Measurements from ENCODE around the gene MS4A8. TPM values are rescaled to one million over a fixed set of nuclear protein-coding genes. Genes with fewer than 3 reads are reported as not detected.
"Not testable (repeated sequence)": the region's sequence is repeated elsewhere in the genome, so short reads cannot be mapped to it uniquely, and the experiment has no call there.

The MS4A8 gene, protein sequence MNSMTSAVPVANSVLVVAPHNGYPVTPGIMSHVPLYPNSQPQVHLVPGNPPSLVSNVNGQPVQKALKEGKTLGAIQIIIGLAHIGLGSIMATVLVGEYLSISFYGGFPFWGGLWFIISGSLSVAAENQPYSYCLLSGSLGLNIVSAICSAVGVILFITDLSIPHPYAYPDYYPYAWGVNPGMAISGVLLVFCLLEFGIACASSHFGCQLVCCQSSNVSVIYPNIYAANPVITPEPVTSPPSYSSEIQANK
- not detected for polyA plus RNA-seq (ENCODE audit: insufficient read length in 3 of 3)

DNA sequence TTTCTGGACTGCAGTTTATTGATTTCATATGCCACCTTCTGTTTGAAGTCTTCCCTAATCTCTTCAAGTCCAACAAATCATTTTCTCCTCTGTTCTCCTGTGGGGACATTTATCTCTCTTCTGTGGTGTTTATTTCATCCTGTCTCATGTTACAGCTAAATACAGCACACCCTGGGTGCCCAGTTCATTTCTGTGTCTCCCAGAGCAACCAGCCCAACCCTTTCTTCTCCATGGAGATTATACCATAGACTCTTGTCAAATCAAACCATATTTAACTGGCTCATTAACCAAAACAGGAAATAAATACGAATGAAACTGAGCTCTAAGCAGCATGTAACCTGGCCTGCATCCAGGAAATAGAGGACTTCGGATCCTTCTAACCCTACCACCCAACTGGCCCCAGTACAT lies at the start of gene MS4A8:
Gene MS4A8, plus strand, starts transcription at position 329 of the 408 bp plus-strand sequence. CDS start 1,249 bp downstream, outside the sequence.
- DNase-seq (ENCODE audit: low read depth in 3 of 3, low spot score in 2 of 3), result no peak

DNA sequence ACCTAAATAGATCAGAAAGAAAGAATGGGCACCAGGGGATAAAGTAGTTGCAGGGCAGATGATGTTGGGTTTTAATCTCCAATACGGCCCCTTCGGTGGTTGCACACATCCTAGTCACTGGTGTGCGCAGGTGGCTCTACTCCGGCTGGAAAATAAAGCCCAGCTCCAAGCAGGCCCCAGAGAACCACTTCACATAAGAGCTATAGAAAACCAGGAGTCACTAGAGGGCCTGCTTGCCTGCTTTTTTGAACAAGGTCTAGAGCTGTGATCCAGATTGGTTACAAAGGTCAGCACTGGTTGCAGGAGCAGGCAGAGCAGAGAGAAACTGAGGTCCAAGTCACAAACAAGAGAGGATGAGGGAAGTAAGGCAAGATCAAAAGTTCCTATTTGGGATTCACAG lies 41.5 kb upstream of the MS4A8 start:
- no peak for DNase-seq (ENCODE audit: low read depth in 3 of 3, low spot score in 2 of 3)

DNA sequence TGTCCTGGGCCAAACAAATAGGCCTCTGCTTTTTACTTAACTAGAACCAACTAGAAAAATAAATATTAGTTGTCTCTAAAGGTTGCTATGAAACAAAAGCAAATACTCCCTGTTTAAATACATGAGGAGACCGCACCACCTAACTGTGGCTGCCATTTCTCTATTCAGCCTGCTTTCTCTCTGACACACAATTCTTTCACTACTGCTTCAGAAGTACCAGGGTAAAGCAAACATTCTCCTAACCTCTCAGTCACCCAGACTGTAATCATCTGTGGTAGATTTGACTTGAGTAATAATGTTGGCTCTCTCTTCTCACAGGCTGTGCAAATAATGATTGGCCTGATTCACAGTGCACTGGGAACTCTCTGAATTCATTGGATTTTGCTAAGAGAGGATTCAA lies 41.0 kb upstream of the MS4A8 start:
- no peak for DNase-seq (ENCODE audit: low read depth in 3 of 3, low spot score in 2 of 3)

DNA sequence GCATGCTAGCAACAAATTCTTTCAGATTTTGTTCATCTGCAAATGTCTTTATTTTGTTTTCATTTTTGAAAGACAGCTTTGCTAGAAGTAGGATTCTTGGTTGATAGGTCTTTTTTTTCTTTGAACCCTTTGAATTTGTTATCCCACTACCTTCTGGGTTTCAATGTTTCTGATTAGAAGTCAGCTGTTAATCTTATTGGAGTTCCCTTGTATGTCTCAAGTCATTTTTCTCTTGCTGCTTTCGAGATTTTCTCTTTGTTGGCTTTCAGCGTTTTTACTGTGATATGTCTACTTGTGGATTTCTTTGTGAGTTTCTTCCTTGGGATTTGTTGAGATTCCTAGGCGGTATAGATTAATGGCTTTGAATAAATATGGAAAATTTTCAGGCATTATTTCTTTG lies 27.2 kb upstream of the MS4A8 start:
- DNase-seq (ENCODE audit: low read depth in 3 of 3, low spot score in 2 of 3), result no peak

DNA sequence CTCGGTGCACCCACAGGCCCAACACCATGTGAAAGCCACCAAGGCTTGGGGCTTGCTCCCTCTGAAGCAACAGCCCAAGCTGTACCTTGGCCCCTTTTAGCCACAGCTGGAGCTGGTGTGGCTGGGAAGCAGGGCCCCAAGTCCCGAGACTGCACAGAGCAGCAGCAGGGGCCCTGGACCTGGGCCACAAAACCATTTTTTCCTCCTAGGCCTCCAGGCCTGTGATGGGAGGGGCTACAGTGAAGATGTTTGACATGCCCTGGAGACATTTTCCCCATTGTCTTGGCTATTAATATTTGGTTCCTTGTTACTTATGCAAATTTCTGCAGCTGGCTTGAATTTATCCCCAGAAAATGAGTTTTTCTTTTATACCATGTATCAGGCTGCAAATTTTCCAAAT lies 21.2 kb upstream of the MS4A8 start:
- not testable (repeated sequence) for DNase-seq (ENCODE audit: low read depth in 3 of 3, low spot score in 2 of 3)

DNA sequence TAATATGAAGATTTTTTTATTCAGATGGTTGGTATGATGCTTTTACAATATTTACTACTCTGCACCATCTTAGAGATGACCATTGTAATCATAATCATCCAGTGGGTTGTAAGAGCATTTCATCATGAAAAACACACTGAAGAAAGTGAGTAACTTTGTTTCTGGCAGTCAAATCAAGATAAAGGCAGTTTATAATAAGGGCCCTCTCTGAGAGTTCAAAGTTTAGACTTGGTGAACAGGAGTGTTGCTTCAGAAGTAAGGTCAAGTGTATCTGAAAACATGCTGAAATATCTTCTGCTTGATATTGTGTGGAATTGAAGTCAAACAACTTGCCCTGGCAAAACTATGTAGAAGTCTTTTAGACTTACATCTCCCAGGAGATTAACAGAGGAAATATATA lies 19.5 kb upstream of the MS4A8 start:
- no peak for DNase-seq (ENCODE audit: low read depth in 3 of 3, low spot score in 2 of 3)

DNA sequence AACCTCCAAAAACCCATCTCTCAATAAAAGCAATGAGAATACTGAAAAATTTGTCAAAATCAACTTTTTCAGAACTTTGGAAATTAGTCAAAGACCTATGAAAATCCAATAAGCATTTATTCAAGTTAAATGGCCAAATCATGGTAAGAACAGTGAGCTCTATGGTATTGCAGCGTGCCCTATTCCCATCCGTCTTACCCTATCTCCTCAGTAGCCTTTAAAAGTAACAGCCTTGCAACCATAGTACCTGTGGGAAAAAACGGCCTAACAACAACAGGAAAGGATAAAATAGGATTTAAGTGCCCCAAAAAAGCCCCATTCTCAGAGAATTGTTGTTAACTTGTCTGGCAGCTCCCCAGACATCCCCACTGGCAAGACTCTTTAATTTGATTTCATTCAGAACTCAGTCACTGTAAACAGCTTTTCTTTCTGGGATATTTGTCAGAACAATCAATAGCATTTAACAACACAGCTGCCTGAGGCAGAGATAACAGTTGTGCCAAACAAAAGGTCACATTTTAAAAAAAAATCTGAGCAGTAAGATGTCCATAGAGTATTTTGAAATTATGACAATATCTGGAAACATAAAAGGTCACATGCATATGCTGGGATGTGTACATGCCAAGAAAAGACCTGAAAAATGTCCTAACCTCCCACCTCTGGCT lies 18.8 kb upstream of the MS4A8 start:
- DNase-seq (ENCODE audit: low read depth in 3 of 3, low spot score in 2 of 3), result no peak

DNA sequence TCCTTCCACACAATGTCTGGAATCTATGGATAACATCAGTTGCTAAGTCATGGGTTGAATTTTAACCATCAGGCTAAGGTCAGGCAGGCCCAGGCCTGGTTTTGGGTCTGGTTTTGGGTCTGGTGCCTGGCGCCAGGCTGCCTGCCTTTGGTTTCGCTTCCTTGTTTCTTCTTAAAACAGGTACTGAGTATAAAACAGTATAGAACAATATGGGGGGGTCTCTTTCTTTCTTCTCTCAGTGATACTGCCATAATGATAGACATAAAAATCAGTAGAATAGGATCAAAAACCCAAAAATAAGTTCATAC lies 14.9 kb upstream of the MS4A8 start:
- DNase-seq (ENCODE audit: low read depth in 3 of 3, low spot score in 2 of 3), result not testable (repeated sequence)

DNA sequence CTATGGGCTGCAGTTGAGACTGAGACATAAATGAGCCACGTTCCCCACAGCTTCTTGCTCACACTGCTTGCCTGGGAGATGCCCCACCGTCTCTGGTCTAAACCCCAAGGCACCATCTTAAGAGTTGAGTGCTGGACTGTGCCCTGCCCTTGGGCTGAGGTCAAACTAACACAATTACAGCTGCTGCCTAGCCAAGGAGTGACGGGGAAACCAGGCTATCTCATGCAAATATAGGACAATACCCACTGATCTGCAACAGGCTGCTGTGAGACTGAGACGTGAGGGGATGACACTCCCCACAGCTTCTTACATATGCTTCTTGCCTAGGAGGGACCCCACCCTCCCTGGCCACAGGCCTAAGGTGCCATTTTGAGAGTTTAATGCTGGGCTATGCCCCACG lies 7.8 kb upstream of the MS4A8 start:
- DNase-seq (ENCODE audit: low read depth in 3 of 3, low spot score in 2 of 3), result no peak

DNA sequence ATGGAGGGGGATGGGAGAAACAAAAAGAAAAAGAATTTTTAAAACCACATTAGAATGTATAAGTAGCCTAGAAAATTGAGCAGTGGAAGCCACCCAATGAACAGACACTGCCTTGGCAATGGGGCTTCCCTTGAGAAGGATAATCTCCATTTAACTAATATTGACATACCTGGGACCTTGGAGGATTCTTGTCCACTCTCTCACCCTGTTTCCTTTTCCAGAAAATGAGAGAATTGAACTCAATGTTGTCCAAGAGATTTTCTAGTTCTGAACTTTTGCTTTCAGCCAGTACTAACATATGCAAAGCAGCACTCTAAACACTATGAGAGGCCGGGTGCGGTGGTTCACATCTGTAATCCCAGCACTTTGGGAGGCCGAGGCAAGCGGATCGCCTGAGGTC lies 524 bp downstream of the MS4A8 start:
- DNase-seq (ENCODE audit: low read depth in 3 of 3, low spot score in 2 of 3), result no peak

DNA sequence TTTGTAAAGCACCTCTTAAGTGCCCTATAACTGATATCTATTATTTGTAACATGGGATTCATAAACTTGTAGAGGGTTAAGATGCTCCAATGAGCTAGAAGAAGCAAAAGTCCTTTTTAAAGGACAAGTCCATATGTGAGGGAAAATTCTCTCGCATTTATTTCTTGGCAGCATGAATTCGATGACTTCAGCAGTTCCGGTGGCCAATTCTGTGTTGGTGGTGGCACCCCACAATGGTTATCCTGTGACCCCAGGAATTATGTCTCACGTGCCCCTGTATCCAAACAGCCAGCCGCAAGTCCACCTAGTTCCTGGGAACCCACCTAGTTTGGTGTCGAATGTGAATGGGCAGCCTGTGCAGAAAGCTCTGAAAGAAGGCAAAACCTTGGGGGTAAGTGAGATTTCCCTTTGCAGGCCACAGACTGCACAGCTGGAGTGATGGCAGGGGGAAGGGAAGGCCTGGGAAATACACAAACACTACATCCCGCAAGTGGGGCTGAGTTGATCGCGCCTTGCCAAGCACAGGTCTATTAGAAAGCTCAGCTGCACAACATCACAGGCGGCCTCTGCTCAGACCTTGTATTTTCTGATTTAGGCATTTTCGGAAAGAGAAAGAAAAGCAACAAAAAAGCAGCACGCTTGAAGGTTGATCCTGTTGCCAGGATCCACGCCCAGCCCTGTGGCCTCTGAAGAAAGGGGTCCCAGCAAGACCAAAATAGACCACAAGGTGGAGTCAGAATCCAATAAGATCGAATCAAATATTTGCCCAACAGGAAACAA lies 1.5 kb downstream of the MS4A8 start:
- peak; percentile 7 to 13 (median 10) for DNase-seq (ENCODE audit: low read depth in 3 of 3, low spot score in 2 of 3)

DNA sequence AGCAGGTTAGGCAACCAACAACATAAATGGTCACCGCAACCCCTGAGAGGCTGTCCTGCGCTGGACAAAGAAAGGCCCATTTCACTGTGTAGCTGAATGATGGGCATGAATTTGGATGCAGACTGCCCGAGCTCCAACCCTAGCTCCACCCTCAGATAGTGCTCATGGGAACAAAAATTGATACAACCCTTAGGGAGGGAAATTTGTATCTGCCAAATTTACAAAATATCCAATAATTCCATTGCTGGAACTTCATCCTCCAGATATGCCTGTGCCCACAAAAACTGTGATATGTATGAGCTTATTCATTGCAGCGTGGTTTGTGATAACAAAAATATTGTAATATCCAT lies 2.0 kb downstream of the MS4A8 start:
- no peak for DNase-seq (ENCODE audit: low read depth in 3 of 3, low spot score in 2 of 3)

DNA sequence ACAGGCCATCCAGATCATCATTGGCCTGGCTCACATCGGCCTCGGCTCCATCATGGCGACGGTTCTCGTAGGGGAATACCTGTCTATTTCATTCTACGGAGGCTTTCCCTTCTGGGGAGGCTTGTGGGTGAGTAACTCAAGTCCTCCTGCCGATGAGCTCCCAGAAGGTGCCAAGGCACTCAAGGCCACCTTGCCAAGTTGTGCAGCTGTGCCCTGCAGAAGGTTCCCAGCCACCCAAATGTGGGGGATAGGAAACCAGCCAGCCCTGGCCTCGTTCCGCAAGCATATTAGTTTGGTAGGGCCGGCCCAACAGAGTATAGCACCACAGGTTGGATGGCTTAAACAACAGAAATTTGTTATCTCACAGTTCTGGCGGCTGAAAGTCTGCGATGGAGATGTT lies 4.0 kb downstream of the MS4A8 start:
- DNase-seq (ENCODE audit: low read depth in 3 of 3, low spot score in 2 of 3), result no peak

DNA sequence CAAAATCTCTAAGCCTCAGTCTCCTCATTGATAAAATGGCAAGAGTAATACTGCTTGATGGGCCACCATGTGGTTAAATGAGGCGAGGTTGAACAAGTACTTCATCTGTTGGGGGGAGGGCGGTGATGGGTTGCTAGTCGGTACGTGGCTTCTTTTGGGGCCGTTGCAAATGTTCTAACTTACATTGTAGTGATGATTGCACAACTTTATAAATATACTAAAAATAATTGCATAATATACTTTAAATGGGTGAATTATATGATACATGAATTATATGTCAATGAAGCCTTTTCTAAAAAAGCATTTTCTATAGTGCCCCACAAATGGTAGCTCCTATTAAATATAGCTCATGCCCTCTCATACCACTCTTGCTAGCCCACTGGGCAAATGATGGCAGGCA lies 6.5 kb downstream of the MS4A8 start:
- no peak for DNase-seq (ENCODE audit: low read depth in 3 of 3, low spot score in 2 of 3)

DNA sequence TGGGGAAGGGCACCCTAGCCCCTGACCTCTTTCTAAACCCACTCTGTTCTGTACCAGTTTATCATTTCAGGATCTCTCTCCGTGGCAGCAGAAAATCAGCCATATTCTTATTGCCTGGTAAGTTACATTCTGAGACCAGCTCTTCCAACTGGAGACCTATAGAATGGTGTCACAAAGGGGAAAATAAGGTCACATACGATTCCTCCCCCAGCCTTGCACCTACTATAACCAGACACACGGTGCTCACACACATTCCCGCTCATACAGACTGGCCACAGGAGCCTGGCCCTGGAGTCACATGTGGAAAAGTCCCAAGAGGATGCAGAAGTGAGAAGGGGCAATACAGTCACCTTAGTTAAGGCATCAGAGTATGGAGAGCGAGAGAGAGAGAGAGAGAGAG lies 7.5 kb downstream of the MS4A8 start:
- DNase-seq (ENCODE audit: low read depth in 3 of 3, low spot score in 2 of 3), result no peak

DNA sequence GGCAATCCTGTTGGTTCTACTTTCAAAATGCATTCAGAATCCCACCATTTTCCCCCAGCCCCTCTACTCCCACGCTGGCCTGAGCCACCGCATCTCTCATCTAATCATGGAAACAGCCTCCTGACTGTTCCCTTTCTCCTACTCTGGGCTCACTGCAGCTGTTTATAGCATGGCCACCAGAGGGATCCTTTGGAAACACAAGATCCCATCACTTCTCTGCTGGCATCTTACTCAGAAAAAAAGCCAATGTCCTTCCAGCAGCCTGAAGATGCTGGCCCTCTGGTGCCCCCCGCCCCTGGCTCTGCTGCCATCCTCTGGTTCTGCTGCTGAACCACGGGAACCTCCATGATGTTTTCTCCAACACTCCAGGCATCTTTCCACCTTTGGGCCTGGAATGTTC lies 11.1 kb downstream of the MS4A8 start:
- DNase-seq (ENCODE audit: low read depth in 3 of 3, low spot score in 2 of 3), result no peak

DNA sequence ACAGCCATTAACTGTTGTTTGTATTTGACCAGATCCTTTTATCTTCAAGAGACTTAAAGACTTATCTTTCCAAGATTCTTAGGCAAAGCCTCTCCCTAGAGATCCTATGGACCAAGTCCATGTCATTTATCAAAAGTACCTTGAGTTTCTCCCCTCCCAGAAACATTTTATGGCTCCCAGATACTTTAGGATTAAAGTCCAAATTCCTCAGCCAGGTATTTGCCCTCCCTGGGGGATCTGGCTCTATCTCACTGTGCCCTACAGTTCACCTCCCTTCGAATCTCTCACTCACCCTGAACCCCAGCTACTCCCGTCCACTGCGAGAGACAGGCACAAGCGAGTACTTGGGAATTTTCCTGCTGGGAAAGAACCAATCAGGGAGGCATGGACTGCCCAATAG lies 11.9 kb downstream of the MS4A8 start:
- DNase-seq (ENCODE audit: low read depth in 3 of 3, low spot score in 2 of 3), result no peak

DNA sequence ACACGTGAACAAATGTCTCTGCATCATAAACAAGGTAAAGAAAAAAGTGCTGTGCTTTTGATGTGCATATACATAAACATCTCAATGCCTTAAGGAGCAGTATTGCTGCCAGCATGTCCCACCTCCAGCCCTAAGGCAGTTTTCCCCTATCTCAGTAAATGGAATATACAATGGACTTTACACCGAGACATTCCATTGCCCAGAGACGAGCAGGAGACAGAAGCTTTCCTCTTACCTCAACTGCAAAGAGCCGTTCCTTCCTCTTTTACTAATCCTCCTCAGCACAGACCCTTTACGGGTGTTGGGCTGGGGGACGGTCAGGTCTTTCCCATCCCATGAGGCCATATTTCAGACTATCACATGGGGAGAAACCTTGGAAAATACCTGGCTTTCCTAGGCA lies 14.0 kb downstream of the MS4A8 start:
- DNase-seq (ENCODE audit: low read depth in 3 of 3, low spot score in 2 of 3), result not testable (repeated sequence)

DNA sequence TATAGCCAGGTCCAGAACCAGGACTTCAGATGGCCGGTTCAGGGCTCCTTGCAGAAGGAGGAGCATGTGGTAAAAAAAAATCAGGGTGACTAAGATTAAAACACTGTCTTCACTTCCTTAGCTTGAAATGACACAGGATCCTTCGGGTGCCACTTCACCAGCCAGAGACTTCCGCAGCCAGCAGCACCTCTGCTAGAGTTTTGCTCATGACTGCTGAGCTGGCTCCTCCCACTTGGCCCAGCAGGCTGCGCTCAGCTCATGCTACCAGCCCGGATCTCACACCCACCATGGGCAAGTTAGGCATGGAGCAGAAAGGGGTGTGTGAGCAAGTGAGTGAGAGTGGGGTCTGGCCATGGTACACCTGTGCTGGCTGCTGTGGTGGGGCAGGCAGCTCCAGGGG lies 18.5 kb downstream of the MS4A8 start:
- no peak for DNase-seq (ENCODE audit: low read depth in 3 of 3, low spot score in 2 of 3)

DNA sequence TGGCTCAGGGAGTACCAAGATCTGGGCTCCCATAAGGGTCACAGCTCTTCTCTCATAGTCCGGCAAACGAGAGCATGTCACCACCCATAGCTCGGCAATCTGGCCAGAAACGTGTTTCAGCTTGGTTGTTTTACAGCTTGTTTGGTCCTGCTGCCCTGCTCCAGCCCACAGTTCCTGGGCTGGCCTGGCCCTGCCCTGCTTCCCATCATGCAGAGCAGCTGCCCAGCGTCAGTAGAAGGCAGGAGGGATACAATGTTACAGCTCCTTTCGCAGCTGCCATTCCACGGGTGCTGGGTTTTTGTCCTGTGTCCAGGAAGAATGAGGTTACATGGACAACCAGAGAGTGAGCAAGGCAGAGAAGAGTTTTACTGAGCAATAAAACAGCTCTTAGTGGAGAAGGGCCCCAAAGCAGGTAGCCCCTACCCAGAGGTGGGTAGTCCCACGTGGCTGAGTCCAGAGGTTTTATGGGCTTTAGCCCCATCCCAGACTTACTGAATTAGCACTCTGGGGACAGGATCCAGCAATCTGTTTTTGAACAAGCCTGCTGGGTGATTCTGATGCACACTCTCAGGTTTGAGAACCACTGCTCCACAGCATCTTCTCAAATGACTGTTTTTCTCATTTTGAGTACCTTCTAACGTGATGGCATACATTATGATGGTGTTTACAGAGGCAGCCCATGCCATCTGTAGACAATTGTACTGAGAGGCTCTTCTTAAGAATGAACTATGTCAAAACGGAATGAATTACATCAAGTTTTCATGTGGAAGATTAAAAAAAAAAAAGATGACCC lies 19.3 kb downstream of the MS4A8 start:
- no peak for DNase-seq (ENCODE audit: low read depth in 3 of 3, low spot score in 2 of 3)

DNA sequence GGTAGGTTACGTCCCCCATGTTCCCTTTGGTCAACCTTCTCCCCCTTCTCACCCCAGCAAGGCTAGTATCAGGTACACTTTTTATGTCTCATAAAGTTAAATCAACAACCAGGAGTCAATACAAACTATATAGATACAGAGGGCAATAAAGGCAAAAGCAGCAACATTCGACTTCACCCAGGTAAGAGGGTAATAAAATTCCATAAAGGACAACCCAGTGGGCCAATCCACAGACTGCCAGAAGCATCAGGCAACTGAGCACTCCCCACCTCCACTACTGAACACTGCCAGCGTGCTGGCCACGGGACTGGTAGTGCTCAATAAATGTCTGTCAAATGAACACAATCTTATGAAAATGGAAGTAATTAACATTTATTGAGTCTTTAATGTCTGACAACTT lies 20.0 kb downstream of the MS4A8 start:
- no peak for DNase-seq (ENCODE audit: low read depth in 3 of 3, low spot score in 2 of 3)

All from right renal cortex interstitium (tissue), 3 donors.